Peyer's patch (tissue), 4 donors: ENCODE results near the gene HSD11B2. TPM values are rescaled to one million over a fixed set of nuclear protein-coding genes. Genes with fewer than 3 reads are reported as not detected.

ENCODE experiments used
- DNase-seq, 3 donors: peaks; one replicate each; pipeline ENCODE4 v3.0.0-alpha.2; 2017 to 2019
- H3K27ac ChIP-seq, 4 donors: fragments of 200-600 bp; sonication (generic); one replicate each; pipeline ENCODE4 v1.5.1; 2016 to 2019
- H3K27me3 ChIP-seq, 2 donors: fragments of 200-600 bp; sonication (generic); one replicate each; pipeline ENCODE4 v1.5.1; 2019
- H3K36me3 ChIP-seq, 3 donors: fragments of 200-600 bp; sonication (generic); one replicate each; pipeline ENCODE4 v1.5.1; 2016 to 2019
- H3K4me1 ChIP-seq, 4 donors: fragments of 200-600 bp; sonication (generic); one replicate each; pipeline ENCODE4 v1.5.1; 2016 to 2019
- H3K4me3 ChIP-seq, 4 donors: fragments of 200-600 bp; sonication (generic); 1 replicate in 3 of 4; 2 replicates in 1 of 4; pipeline ENCODE4 v1.5.1; 2016 to 2019; ENCODE audit warnings: mild to moderate bottlenecking in 1 of 4
- H3K9me3 ChIP-seq, 4 donors: fragments of 200-600 bp; sonication (generic); one replicate each; pipeline ENCODE4 v1.5.1; 2016 to 2019; ENCODE audit warnings: mild to moderate bottlenecking in 1 of 4
- CTCF ChIP-seq, 6 experiments: fragments of 450-650 bp in 4 of 6; fragments of 200-600 bp in 2 of 6; sonication (generic) in 1 of 6; IDR thresholded peaks; one replicate each; pipeline ENCODE4 v1.5.1; 2017 to 2019; ENCODE audit warnings: antibody characterized with exemption in 6 of 6, mild to moderate bottlenecking in 3 of 6, moderate library complexity in 1 of 6
- POLR2A ChIP-seq, 2 donors: fragments of 450-650 bp; IDR thresholded peaks; one replicate each; pipeline ENCODE4 v1.5.1; 2017; ENCODE audit warnings: antibody characterized with exemption in 2 of 2, mild to moderate bottlenecking in 2 of 2, moderate library complexity in 2 of 2
- total RNA-seq, 4 donors: library from RNA; depleted of rRNA; stranded (reverse); fragments of >200 nt; gene quantifications; one replicate each; pipeline ENCODE4 v1.1.0, GENCODE V29; 2016

Gene HSD11B2
- total RNA-seq, 4 donors from 2014 or later = 116 to 688 (median 499) TPM

GRCh38 chr16:67442581-67443255 is 11.8 kb downstream of the HSD11B2 start:
- Histone ChIP-seq H3K27ac (peak overlapping the region in 3 of 4 donors; percentile 62 to 93 (median 78)), H3K27me3 (no peaks in the 10 kb centered on the region), H3K4me3 (no peak overlapping the region), H3K4me1 (peaks cover 2 to 70% (median 19%) of the 10 kb centered on the region in 4 donors), H3K9me3 (no peaks in the 10 kb centered on the region), H3K36me3 (peaks cover 0 to 59% (median 0%) of the 10 kb centered on the region in 3 donors)
- no peak for DNase-seq
- TF ChIP-seq POLR2A (IDR thresholded peaks at IDR 0.05) (no peak), CTCF (IDR thresholded peaks at IDR 0.05) (no peak)

GRCh38 chr16:67443265-67443664 is 12.3 kb downstream of the HSD11B2 start:
- peak overlapping the region; percentile 38 to 93 (median 60) for H3K27ac ChIP-seq
- no peak for TF ChIP-seq CTCF (IDR thresholded peaks at IDR 0.05)
- TF ChIP-seq POLR2A (IDR thresholded peaks at IDR 0.05) = no peak

DNA sequence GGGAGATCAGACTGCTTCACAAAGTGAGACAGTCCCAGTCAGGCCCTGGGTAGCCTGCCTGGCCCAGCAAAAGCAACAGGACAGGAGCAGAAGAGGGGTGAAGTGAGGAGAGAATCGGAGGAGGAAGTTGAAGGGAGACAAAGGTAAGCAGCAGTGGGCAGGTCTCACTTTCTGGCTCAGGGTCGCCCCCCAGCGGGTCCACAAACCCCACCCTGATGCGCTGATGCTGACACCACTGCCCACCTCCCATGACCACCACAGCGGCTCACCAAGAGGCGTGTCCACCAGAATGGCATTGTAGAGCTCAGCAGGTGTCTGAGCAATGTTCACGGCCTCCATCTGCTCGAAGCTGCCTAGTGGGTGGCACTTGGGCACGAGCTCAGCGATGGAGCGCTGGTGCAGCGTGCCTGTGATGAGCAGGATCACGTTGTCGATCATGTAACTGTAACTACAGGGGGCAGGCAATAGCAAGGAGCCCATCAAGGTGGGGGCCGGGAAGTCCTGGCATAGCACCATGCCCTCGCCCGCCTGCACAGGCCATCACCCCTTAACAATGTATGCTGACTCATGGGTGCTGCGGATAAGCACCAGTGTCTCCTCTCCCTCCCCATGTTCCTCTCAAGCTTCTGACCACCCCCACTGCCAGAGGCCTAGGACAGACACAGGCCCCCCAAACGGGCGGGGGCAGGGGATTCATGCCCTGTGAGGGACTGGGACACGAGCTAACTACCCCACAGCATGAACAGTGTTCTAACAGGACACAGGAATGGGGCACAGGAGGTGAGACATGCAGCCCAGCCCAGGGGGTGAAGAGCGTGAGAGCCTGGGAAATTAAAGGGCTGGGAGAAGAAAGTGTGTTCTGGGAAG is 13.6 kb downstream of the HSD11B2 start:
- Histone ChIP-seq H3K36me3 (peaks cover 0 to 44% (median 0%) of the 10 kb centered on the region in 3 donors), H3K4me1 (peaks cover 3 to 86% (median 26%) of the 10 kb centered on the region in 4 donors)
- peak in 1 of 3 donors; percentile 48 for DNase-seq

More at GRCh38 chr16:67443265-67443664, 12.3 kb downstream of the HSD11B2 start:
- H3K4me1 ChIP-seq = peaks cover 3 to 75% (median 20%) of the 10 kb centered on the region in 4 donors
- no peak overlapping the region for H3K4me3 ChIP-seq
- peaks cover 0 to 54% (median 0%) of the 10 kb centered on the region in 3 donors for H3K36me3 ChIP-seq
- peak in 1 of 3 donors; percentile 49 for DNase-seq
- H3K9me3 ChIP-seq = no peaks in the 10 kb centered on the region
- no peaks in the 10 kb centered on the region for H3K27me3 ChIP-seq

GRCh38 chr16:67445126-67445426 is 14.2 kb downstream of the HSD11B2 start:
- Histone ChIP-seq H3K4me3 (no peak overlapping the region), H3K27me3 (no peaks in the 10 kb centered on the region), H3K9me3 (no peaks in the 10 kb centered on the region), H3K36me3 (peaks cover 0 to 42% (median 0%) of the 10 kb centered on the region in 3 donors), H3K27ac (peak overlapping the region in 2 of 4 donors; percentile 57 to 93), H3K4me1 (peaks cover 3 to 92% (median 26%) of the 10 kb centered on the region in 4 donors)
- no peak for DNase-seq
- TF ChIP-seq CTCF (IDR thresholded peaks at IDR 0.05) = no peak
- TF ChIP-seq POLR2A (IDR thresholded peaks at IDR 0.05) = no peak

More for the DNA sequence above, 13.6 kb downstream of the HSD11B2 start:
- TF ChIP-seq POLR2A (IDR thresholded peaks at IDR 0.05) (no peak), CTCF (IDR thresholded peaks at IDR 0.05) (no peak)
- no peaks in the 10 kb centered on the region for H3K27me3 ChIP-seq
- H3K9me3 ChIP-seq = no peaks in the 10 kb centered on the region
- peak overlapping the region; percentile 38 to 93 (median 60) for H3K27ac ChIP-seq
- no peak overlapping the region for H3K4me3 ChIP-seq

GRCh38 chr16:67445441-67445912 is 14.6 kb downstream of the HSD11B2 start:
- H3K4me1 ChIP-seq = peaks cover 3 to 96% (median 28%) of the 10 kb centered on the region in 4 donors
- H3K36me3 ChIP-seq = peaks cover 0 to 45% (median 0%) of the 10 kb centered on the region in 3 donors
- no peaks in the 10 kb centered on the region for H3K27me3 ChIP-seq
- H3K27ac ChIP-seq = peak overlapping the region; percentile 17 to 93 (median 69)
- TF ChIP-seq POLR2A (IDR thresholded peaks at IDR 0.05) = no peak
- no peak overlapping the region for H3K4me3 ChIP-seq
- peak in 1 of 3 donors; percentile 53 for DNase-seq
- H3K9me3 ChIP-seq = no peaks in the 10 kb centered on the region
